SU-DHL-6 (cell line): Measurements from ENCODE around the gene SCAPER.

Experiments
- H2AFZ ChIP-seq: fragments of 200-600 bp; sonication (generic); 2 replicates; pipeline ENCODE4 v1.6.1; 2014; ENCODE audit warnings: low read depth, mild to moderate bottlenecking, moderate library complexity, mixed read lengths, antibody characterized with exemption, low read length; ENCODE audit not compliant: severe bottlenecking
- H3F3A ChIP-seq: fragments of 200-600 bp; shearing (Covaris generic); 2 replicates; pipeline ENCODE4 v1.6.0; 2016; ENCODE audit warnings: antibody characterized with exemption, mild to moderate bottlenecking; ENCODE audit not compliant: insufficient read depth
- H3K27ac ChIP-seq: fragments of 200-600 bp; sonication (generic); 2 replicates; pipeline ENCODE4 v1.5.1; 2016; ENCODE audit warnings: low read depth, mild to moderate bottlenecking, low read length, moderate library complexity, mixed read lengths
- H3K27me3 ChIP-seq: fragments of 200-600 bp; sonication (generic), shearing (Covaris generic); 2 replicates; pipeline ENCODE4 v1.6.0; 2014; ENCODE audit warnings: mild to moderate bottlenecking, low read length
- H3K36me3 ChIP-seq: fragments of 200-600 bp; sonication (generic); 2 replicates; pipeline ENCODE4 v1.6.1; 2014; ENCODE audit warnings: mild to moderate bottlenecking, low read length, mixed read lengths
- H3K4me2 ChIP-seq: fragments of 300-600, 200-600 bp; shearing (Covaris generic), sonication (generic); 2 replicates; pipeline ENCODE4 v1.6.0; 2014; ENCODE audit warnings: low read length, low read depth, mild to moderate bottlenecking; ENCODE audit not compliant: poor library complexity, severe bottlenecking
- H3K4me3 ChIP-seq: fragments of 200-600 bp; sonication (generic); 2 replicates; pipeline ENCODE4 v1.5.1; 2014; ENCODE audit warnings: antibody characterized with exemption, low read length, mild to moderate bottlenecking, mixed read lengths; ENCODE audit not compliant: insufficient read depth, poor library complexity, severe bottlenecking
- H3K79me2 ChIP-seq: fragments of 200-600 bp; sonication (generic); 2 replicates; pipeline ENCODE4 v1.6.1; 2014; ENCODE audit warnings: mild to moderate bottlenecking, low read length, moderate library complexity; ENCODE audit not compliant: insufficient read depth
- H3K9ac ChIP-seq: fragments of 200-600 bp; sonication (generic); 2 replicates; pipeline ENCODE4 v1.7.0; 2014; ENCODE audit warnings: mild to moderate bottlenecking, low read length
- H3K9me2 ChIP-seq: fragments of 200-600 bp; sonication (generic); replicated peaks from 2 replicates; pipeline ENCODE4 v1.6.1; 2014; ENCODE audit warnings: low read length; ENCODE audit not compliant: insufficient read depth
- H3K9me3 ChIP-seq: fragments of 200-600 bp; sonication (generic); 2 replicates; pipeline ENCODE4 v1.6.1; 2014; ENCODE audit warnings: low read length, mixed read lengths; ENCODE audit not compliant: insufficient read depth
- H4K20me1 ChIP-seq: fragments of 200-600 bp; sonication (generic); 2 replicates; pipeline ENCODE4 v1.6.1; 2014; ENCODE audit warnings: low read depth, mild to moderate bottlenecking, antibody characterized with exemption, low read length, moderate library complexity, mixed read lengths
- CTCF ChIP-seq: fragments of 200-600 bp; sonication (generic); IDR thresholded peaks from one replicate; pipeline ENCODE4 v1.5.1; 2017; ENCODE audit warnings: antibody characterized with exemption, mild to moderate bottlenecking, low read length, moderate library complexity; ENCODE audit not compliant: insufficient read depth, poor library complexity, severe bottlenecking
- EZH2phosphoT487 ChIP-seq: fragments of 200-600 bp; sonication (generic), shearing (Covaris generic); conservative IDR thresholded peaks from 2 replicates; pipeline ENCODE4 v1.6.1; 2018; ENCODE audit warnings: mild to moderate bottlenecking, antibody characterized with exemption, low read length, moderate library complexity, mixed read lengths

The SCAPER gene

GRCh38 chr15:76916369-76916768 is 11.2 kb upstream of the SCAPER start:
- H3K9me2 ChIP-seq = no peaks in the 10 kb centered on the region
- H3K27ac ChIP-seq = no peak overlapping the region
- no peaks in the 10 kb centered on the region for H3K36me3 ChIP-seq
- no peaks in the 10 kb centered on the region for H4K20me1 ChIP-seq
- no peak overlapping the region for H2AFZ ChIP-seq
- no peak overlapping the region for H3K4me3 ChIP-seq
- TF ChIP-seq EZH2phosphoT487 (no peak), CTCF (no peak)
- H3K79me2 ChIP-seq = no peaks in the 10 kb centered on the region
- H3K9ac ChIP-seq = no peak overlapping the region
- H3K4me2 ChIP-seq = no peak overlapping the region
- no peaks in the 10 kb centered on the region for H3F3A ChIP-seq
- H3K9me3 ChIP-seq = no peaks in the 10 kb centered on the region
- no peaks in the 10 kb centered on the region for H3K27me3 ChIP-seq

- H3K79me2 ChIP-seq = no peaks in the 10 kb centered on the region
- H3K36me3 ChIP-seq = no peaks in the 10 kb centered on the region
- no peak overlapping the region for H3K9ac ChIP-seq
- H3K27ac ChIP-seq = no peak overlapping the region
- H3K9me3 ChIP-seq = no peaks in the 10 kb centered on the region
- TF ChIP-seq CTCF (no peak), EZH2phosphoT487 (no peak)
- H3K27me3 ChIP-seq = no peaks in the 10 kb centered on the region
- no peak overlapping the region for H3K4me2 ChIP-seq
- H2AFZ ChIP-seq = no peak overlapping the region
- H3K9me2 ChIP-seq = no peaks in the 10 kb centered on the region
- no peaks in the 10 kb centered on the region for H3F3A ChIP-seq
- H3K4me3 ChIP-seq = no peak overlapping the region
- H4K20me1 ChIP-seq = no peaks in the 10 kb centered on the region
Observed at GRCh38 chr15:76913737-76914136, 8.6 kb upstream of the SCAPER start.

- H2AFZ ChIP-seq = no peak overlapping the region
- TF ChIP-seq EZH2phosphoT487 (no peak), CTCF (no peak)
- H4K20me1 ChIP-seq = no peaks in the 10 kb centered on the region
- no peak overlapping the region for H3K4me3 ChIP-seq
- no peak overlapping the region for H3K4me2 ChIP-seq
- no peaks in the 10 kb centered on the region for H3K27me3 ChIP-seq
- H3K27ac ChIP-seq = no peak overlapping the region
- no peaks in the 10 kb centered on the region for H3K79me2 ChIP-seq
- H3K9me3 ChIP-seq = no peaks in the 10 kb centered on the region
- no peaks in the 10 kb centered on the region for H3K9me2 ChIP-seq
- no peak overlapping the region for H3K9ac ChIP-seq
- no peaks in the 10 kb centered on the region for H3F3A ChIP-seq
- H3K36me3 ChIP-seq = no peaks in the 10 kb centered on the region
Observed at GRCh38 chr15:76912430-76912829, 7.3 kb upstream of the SCAPER start.
